DLD1 (cell line): Measurements from ENCODE around the gene SORL1.
"Not testable (repeated sequence)": the region's sequence is repeated elsewhere in the genome, so short reads cannot be mapped to it uniquely, and the experiment has no call there.

Source experiments
- in situ Hi-C: cut with HindIII; loops from 2 replicates; pipeline ENCODE4 v1.10.0; 2017; ENCODE audit warnings: low sequenced_read_pairs

The SORL1 gene

GRCh38 chr11:121500717-121501116 is 48.6 kb downstream of the SORL1 start:
- in situ Hi-C loops = no loop called here

GRCh38 chr11:121503051-121503450 is 50.9 kb downstream of the SORL1 start:
- in situ Hi-C loops = no loop called here

DNA sequence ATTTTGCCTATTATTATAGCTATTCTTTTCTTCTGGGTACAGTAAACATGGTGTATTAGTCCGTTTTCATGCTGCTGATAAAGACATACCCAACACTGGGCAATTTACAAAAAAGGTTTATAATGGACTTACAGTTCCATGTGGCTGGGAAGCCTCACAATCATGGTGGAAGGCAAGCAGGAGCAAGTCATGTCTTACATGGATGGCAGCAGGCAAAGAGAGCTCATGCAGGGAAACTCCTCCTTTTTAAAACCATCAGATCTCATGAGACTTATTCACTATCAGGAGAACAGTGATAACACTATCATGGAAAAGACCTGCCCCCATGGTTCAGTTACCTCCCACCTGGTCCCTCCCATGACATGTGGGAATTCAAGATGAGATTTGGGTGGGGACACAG is 54.1 kb downstream of the SORL1 start:
- in situ Hi-C loops = not testable (repeated sequence)

DNA sequence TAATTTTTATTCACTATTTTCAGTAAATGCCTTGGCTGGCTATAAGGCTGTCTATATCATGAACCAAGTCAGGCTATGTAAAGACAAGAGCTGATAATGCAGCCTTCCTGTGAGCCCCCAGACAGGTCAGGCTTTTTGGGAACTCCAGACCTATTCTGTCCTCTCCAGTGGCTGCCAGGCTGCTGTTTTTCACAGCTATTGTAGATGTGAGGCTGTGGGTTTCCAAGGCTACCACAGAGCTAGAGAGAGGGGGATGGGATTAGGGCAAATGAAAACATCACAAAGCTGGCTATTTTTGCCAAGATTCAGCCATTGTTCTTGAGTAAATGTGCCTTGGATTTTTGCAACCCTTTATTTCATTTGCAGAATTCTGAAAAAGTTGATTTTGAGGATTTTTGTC is 56.3 kb downstream of the SORL1 start:
- in situ Hi-C loops = no loop called here

DNA sequence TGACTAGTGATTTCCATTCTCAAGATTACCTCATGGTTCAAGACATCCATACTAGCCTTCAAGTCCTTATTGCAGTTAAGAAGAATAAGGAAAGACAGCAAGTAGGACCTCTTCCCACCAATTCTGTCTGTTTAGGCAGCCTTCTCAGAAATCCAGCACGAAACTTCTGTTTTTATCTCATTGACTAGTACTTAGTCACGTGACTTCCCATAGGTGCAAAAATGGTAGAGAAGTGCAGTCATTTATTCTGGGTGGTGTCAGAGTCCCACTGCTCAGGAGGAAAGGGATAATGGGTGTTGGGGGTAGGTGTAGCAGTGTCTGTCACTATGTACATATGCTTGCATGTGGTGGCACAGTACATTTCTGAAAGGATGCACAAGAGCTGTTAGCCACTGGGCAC is 58.3 kb downstream of the SORL1 start:
- in situ Hi-C loops = no loop called here

DNA sequence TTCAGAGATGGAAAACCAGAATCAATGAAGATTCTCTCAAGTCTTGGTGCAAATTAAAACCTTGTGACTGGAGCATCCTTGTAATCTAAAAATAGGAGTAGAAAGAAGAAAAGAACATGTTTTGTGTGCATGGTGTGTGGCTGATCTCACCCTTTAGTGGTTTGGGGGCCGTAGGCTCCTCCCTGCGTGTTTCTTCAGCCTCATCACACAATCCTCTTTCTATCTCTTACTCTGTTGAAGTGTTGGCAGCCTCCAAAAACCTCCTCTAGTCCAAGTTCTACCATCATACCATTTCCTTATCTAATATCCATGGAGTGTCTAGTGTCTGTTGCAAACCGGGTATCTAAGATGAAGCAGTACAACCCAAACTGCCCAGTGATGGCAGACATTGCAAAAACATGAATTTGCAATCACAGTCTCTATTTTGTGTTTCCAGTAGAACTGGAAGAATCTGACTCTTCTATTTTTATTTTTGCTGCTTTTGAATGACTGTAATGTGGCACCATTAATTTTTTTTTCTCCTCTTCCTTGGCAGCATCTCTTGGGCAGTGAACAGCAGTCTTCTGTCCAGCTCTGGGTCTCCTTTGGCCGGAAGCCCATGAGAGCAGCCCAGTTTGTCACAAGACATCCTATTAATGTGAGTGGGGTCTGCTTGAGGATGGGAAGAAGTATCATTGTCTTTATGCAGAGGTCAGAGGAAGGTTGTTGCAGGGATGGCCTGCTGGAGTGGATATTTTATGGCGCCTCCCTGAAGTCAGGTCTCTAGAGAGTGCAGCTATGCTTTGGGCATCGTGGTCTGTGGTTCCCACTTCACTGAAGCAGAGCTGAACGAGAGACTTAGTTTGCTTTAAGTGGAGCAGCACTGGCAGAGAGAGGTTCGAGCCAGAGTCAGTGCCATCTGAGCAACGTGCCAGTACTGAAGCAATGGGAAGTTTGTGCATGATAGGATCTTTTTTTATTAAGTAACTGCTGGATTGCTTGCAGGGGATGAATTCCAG is 60.7 kb downstream of the SORL1 start:
- in situ Hi-C loops = no loop called here

GRCh38 chr11:121513807-121514206 is 61.7 kb downstream of the SORL1 start:
- in situ Hi-C loops = no loop called here

DNA sequence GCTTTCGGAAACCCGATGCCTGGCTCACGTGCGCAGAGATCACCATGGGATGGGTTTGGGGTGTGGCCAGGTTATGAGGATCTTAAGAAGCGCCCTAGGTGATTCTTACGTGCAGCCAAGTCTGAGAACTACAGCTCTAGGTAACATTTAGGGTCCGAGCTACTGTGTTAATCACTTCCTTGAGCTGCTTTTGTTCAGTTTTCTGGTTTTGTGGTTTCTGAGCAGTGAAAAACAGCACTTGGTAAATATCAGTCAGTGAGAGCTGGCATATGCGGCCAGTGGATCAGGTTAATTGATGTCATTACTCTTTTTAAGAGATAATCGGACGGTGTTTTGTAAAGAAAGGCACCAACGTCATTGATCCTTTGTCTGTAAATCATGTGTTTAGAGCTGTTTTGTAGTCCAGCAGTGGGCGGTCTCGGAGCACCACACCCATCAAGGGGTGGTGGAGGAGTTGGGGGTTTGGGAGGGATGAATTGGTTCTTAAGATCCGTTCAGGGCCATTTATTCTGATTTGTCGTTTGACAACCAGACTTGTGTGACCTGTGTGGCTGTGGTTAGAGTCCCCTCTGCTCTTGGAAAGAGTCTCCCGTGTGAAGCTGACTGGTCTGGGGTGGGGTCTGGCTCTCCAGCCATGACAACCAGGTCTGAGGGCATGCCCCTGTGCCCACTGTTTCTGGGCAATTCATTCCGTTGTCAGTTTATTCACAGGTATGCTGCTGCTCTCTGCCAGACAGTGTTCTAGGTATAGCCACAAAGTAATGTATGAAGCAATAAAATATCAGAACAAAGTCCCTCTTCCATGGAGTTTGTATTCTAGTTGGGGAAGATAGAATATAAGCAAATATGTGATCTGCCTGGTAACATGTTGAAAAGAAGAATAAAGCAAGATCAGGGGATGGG is 62.6 kb downstream of the SORL1 start:
- in situ Hi-C loops = no loop called here

DNA sequence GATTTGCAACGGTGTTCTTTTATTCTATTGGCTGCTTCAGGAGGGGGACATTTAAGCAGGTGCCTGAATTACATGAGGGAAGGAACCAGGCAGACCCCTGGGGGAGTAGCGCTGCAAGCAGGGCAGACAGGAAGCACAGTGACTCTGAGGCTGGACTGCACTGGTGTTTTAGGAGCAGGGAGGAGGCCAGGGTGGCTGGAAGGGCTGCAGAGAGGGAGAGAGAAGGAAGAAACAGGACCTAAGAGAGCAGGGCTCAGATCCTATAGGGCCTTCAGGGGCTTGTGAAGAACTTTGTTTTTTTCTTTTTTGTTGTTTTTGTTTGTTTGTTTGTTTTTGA is 63.2 kb downstream of the SORL1 start:
- in situ Hi-C loops = no loop called here

- in situ Hi-C loops = no loop called here
These were observed 65.9 kb downstream of the SORL1 start for GRCh38 chr11:121517996-121518395.

- in situ Hi-C loops = no loop called here
These were observed 68.4 kb downstream of the SORL1 start for GRCh38 chr11:121520243-121521144.

DNA sequence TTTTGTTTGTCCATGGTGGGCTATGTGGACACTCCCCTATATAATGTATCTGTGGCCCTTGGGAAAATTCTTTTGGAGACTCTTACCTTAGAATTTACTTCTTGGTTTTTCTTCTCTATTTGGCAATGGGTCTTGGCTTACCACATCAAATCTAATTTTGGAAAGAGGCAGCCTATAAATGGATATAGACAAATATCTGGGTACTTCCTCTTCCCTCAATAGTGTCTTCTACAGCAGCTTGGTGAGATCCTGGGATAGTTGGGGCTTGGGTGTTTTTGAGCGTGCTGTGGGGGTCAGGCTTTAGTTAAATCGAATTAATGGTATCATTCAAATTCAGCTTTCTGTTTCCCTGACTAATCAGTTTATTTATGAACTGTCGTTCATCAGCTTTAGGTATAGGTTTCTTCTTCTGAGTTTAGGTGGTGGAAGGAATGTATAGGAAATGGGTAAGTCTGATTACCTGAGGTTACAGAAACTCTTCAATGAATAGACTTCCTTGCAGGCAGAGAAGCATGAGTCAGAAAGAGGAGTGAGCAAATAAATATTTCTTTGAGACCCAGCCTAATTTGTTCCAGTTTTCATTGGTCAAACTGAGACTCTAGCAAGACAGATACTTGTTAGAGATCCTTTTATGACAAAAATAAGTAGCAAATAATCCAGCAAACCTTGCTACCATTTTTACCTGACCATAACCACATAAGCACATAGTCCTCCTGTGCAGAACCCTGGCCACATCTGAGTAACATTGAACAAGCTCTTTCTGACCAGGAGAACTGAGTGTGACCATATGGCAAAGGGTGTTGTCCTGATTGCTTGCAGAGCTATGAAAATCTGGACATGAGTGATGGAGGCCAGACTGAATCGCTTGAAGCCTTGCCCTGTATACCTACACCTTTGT is 69.3 kb downstream of the SORL1 start:
- in situ Hi-C loops = no loop called here

GRCh38 chr11:121522043-121522941 is 70.2 kb downstream of the SORL1 start:
- in situ Hi-C loops = no loop called here

- in situ Hi-C loops = no loop called here
These were observed 71.6 kb downstream of the SORL1 start for GRCh38 chr11:121523581-121524232.

GRCh38 chr11:121524233-121524631 is 72.1 kb downstream of the SORL1 start:
- in situ Hi-C loops = no loop called here

DNA sequence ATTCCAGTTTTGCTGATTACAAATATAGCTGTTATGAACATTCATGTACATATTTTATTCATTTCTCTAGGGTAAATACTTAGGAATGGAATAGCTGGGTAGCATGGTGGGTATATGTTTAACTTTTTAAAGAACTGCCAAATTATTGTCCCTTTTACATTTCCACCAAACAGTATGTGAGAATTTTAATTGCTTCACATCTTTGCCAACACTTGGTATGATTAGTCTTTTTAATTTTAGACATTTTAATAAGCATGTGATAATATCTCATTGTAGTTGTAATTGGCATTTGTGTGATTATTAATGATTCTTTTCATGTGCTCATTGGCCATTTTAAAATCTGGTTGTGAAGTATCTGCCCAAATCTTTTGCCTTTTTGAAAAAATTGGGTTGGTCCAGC is 73.3 kb downstream of the SORL1 start:
- in situ Hi-C loops = no loop called here

DNA sequence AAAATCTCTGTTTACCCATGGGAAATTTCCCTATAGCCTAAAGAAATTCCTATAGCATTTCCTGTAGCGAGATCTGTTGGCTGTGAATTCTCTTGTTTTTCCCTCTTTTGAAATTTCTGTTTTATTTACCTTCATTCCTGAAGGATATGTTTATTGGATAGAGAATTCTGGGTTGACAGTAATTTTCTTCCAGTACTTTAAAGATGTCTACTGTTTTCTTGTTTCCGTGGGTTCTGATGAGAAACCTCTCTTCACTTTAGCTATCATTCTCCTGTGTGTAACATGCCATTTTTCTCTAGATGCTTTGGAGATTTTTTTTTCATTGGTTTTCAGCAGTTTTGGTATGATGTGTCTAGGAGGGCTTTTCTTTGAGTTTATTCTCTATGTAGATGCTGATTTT is 78.1 kb downstream of the SORL1 start:
- in situ Hi-C loops = no loop called here

DNA sequence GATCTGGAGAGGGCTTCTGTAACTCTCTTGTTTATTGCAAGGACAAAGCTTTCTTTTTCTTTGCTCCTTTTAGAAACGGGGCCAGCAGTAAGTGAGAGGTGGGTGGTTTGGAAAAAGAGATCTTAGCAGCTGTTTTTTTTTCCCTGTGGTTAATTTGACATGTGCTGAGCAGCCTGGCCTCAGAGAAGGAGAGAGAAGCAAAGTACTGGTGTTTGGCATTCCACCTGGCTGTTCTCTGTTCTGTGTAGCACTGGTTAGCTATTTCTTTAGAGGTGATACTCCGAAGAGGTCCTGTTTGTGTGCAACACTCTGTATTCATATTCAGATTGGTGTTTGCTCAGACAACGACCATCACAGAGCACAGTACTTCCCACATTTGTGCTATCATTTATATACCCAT is 81.5 kb downstream of the SORL1 start:
- in situ Hi-C loops = no loop called here
